Sigmoid colon (tissue), 6 donors: Measurements from ENCODE around the gene LASP1NB.

Experiments used
- DNase-seq: peaks from one replicate; pipeline ENCODE4 v3.0.0-alpha.2; 2019
- H3K27ac ChIP-seq, 4 donors: fragments of 200-600 bp; sonication (generic); one replicate each; pipeline ENCODE4 v1.5.1; 2016 to 2019; ENCODE audit warnings: mild to moderate bottlenecking in 1 of 4
- H3K27me3 ChIP-seq, 3 donors: fragments of 200-600 bp; sonication (generic); one replicate each; pipeline ENCODE4 v1.5.1; 2019; ENCODE audit warnings: mild to moderate bottlenecking in 1 of 3
- H3K36me3 ChIP-seq, 4 donors: fragments of 200-600 bp; sonication (generic); one replicate each; pipeline ENCODE4 v1.5.1; 2016 to 2019
- H3K4me1 ChIP-seq, 4 donors: fragments of 200-600 bp; sonication (generic); one replicate each; pipeline ENCODE4 v1.5.1; 2017 to 2019
- H3K4me3 ChIP-seq, 4 donors: fragments of 200-600 bp; sonication (generic); one replicate each; pipeline ENCODE4 v1.5.1; 2017 to 2019; ENCODE audit warnings: mild to moderate bottlenecking in 2 of 4, moderate library complexity in 1 of 4
- H3K9me3 ChIP-seq, 4 donors: fragments of 200-600 bp in 3 of 4; sonication (generic) in 3 of 4; one replicate each; pipeline versions ENCODE4 v1.5.1 to v1.6.1; 2013 to 2019
- EP300 ChIP-seq, 4 donors: sonication (generic); formaldehyde crosslinking; IDR thresholded peaks; one replicate each; pipeline ENCODE4 v1.6.1; 2017; ENCODE audit warnings: antibody characterized with exemption in 4 of 4
- POLR2A ChIP-seq, 2 donors: fragments of 450-650 bp; IDR thresholded peaks; one replicate each; pipeline ENCODE4 v1.6.1; 2016; ENCODE audit warnings: antibody characterized with exemption in 2 of 2, mild to moderate bottlenecking in 2 of 2, moderate library complexity in 2 of 2
- POLR2AphosphoS5 ChIP-seq, 4 donors: sonication (generic); formaldehyde crosslinking; IDR thresholded peaks; one replicate each; pipeline ENCODE4 v1.6.1; 2017; ENCODE audit warnings: antibody characterized with exemption in 4 of 4
- WGBS, 2 donors: extraction: QIAGEN DNeasy Blood & Tissue Kit; methylation state at CpG; one replicate each; pipeline ENCODE4 v1.1.7; 2013; 5-methylcytosine and 5-hydroxymethylcytosine counted together
- intact Hi-C: fragments of 100-400 bp; cut with DNase I; formaldehyde crosslinking; loops from one replicate; pipeline ENCODE4 v1.15.1; 2023
- TF ChIP-seq, protein P1 (sequence below), 4 experiments: fragments of 450-650 bp in 3 of 4; fragments of 200-600 bp in 1 of 4; IDR thresholded peaks; one replicate each; pipeline ENCODE4 v1.5.1; 2016 to 2019; ENCODE audit warnings: antibody characterized with exemption in 4 of 4, mild to moderate bottlenecking in 3 of 4, moderate library complexity in 2 of 4
- donor health status: healthy with polysubstance abuse.
- donor health status: healthy.

LASP1NB gene

DNA sequence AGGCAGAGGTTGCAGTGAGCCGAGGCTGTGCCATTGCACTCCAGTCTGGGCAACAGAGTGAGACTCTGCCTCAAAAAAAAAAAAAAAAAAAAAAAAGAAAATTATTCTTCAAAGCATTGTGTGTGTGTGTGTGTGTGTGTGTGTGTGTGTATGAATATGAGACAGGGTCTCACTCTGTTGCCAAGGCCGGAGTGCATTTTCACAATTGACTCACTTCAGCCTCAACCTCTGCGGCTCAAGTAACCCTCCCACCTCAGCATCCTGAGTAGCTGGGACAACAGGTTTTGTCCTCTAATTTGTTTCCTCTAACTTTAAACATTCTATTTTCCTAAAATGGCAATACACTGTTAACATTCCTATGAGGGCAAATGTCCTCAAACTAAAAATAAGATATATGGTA lies 34.1 kb downstream of the LASP1NB start:
- 84 to 89% methylated on average over 3 of the region's 3 CpGs for WGBS, 2 donors
- Histone ChIP-seq H3K27me3 (no peaks in the 10 kb centered on the region), H3K36me3 (no peaks in the 10 kb centered on the region), H3K27ac (peak overlapping the region in 1 of 4 donors; percentile 70), H3K4me3 (no peak overlapping the region), H3K9me3 (no peaks in the 10 kb centered on the region), H3K4me1 (peaks cover 0 to 11% (median 0%) of the 10 kb centered on the region in 4 donors)
- intact Hi-C loops: no loop called here
- no peak for DNase-seq
- TF ChIP-seq, protein P1, sequence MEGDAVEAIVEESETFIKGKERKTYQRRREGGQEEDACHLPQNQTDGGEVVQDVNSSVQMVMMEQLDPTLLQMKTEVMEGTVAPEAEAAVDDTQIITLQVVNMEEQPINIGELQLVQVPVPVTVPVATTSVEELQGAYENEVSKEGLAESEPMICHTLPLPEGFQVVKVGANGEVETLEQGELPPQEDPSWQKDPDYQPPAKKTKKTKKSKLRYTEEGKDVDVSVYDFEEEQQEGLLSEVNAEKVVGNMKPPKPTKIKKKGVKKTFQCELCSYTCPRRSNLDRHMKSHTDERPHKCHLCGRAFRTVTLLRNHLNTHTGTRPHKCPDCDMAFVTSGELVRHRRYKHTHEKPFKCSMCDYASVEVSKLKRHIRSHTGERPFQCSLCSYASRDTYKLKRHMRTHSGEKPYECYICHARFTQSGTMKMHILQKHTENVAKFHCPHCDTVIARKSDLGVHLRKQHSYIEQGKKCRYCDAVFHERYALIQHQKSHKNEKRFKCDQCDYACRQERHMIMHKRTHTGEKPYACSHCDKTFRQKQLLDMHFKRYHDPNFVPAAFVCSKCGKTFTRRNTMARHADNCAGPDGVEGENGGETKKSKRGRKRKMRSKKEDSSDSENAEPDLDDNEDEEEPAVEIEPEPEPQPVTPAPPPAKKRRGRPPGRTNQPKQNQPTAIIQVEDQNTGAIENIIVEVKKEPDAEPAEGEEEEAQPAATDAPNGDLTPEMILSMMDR (IDR thresholded peaks at IDR 0.05): no peak
- TF ChIP-seq EP300 (IDR thresholded peaks at IDR 0.05): no peak
- TF ChIP-seq POLR2AphosphoS5 (IDR thresholded peaks at IDR 0.05): no peak
- no peak for TF ChIP-seq POLR2A (IDR thresholded peaks at IDR 0.05)

DNA sequence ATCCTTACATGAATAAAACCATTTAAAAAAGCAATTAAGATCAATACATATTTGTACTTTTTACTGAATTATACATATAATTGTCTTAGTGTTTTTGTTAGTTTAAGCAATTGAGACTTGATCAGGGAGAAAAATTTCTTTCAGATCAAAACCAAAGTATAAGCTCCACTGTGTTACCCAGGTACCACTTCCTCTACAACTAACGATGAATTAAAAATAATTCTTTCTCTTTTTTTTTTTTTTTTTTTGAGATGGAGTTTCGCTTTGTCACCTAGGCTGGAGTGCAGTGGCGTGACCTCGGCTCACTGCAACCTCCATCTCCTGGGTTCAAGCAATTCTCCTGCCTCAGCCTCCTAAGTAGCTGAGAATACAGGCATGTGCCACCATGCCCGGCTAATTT lies 35.0 kb downstream of the LASP1NB start:
- Histone ChIP-seq H3K9me3 (no peaks in the 10 kb centered on the region), H3K4me1 (peaks cover 0 to 11% (median 0%) of the 10 kb centered on the region in 4 donors), H3K36me3 (no peaks in the 10 kb centered on the region), H3K4me3 (no peak overlapping the region), H3K27ac (no peak overlapping the region), H3K27me3 (no peaks in the 10 kb centered on the region)
- intact Hi-C loops: no loop called here
- TF ChIP-seq EP300 (IDR thresholded peaks at IDR 0.05) (no peak), POLR2AphosphoS5 (IDR thresholded peaks at IDR 0.05) (no peak), POLR2A (IDR thresholded peaks at IDR 0.05) (no peak)
- TF ChIP-seq, protein P1 (IDR thresholded peaks at IDR 0.05): no peak
- DNase-seq: no peak
- WGBS, 2 donors: 60 to 91% methylated on average over 5 of the region's 5 CpGs

DNA sequence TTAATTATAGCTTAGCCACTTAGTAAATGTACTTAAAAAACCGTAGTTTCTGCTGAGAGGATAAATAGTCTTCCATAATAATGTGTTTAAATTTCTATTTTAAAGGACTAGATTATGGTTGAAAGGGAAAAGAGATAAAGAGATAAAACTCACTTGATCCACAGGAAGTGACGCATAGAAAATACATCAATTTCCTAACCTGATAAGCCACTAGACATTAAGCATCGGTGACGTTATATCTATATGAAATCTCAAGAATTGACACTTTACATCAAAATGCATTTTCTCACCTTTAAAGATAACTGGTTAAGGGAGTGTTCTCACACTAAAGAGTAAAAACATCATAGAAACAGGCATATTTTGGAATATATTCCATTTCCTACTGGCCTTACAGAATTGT lies 36.0 kb downstream of the LASP1NB start:
- TF ChIP-seq EP300 (IDR thresholded peaks at IDR 0.05) (no peak), POLR2AphosphoS5 (IDR thresholded peaks at IDR 0.05) (no peak), POLR2A (IDR thresholded peaks at IDR 0.05) (no peak)
- TF ChIP-seq, protein P1 (IDR thresholded peaks at IDR 0.05): no peak
- Histone ChIP-seq H3K36me3 (no peaks in the 10 kb centered on the region), H3K27ac (no peak overlapping the region), H3K9me3 (no peaks in the 10 kb centered on the region), H3K4me3 (no peak overlapping the region), H3K4me1 (peaks cover 0 to 11% (median 0%) of the 10 kb centered on the region in 4 donors), H3K27me3 (no peaks in the 10 kb centered on the region)
- DNase-seq: no peak
- intact Hi-C loops: no loop called here
- 72 to 76% methylated on average over 4 of the region's 4 CpGs for WGBS, 2 donors

DNA sequence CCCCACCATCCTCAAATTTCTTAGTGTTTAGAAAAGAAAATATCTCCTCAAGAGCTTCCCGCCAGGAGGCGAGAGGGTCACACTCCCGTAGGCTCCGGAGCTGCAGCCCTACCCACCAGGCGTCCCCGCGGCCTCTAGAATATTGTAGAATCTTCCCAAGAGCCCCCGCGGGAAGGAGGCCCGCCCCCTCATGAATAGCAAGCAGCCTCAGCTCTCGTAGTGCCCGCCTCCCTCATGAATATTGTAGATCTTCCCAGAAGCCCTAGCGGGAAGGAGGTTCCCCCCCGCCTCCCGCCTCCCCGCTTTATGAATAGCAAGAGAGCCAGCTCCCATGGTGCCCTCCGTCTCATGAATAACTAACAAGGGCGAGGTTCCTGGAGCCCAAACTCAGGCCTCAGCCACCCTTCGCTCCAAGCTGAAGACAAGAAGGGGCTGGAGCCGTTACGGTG lies 41.9 kb downstream of the LASP1NB start, which contains the start of gene FBXO47:
FBXO47 (minus strand) TSS at position 114 of the 449 bp plus-strand sequence. CDS start 4,378 bp downstream, outside the sequence.
- whole genome bisulfite sequencing, 2 donors: 7 to 17% methylated on average over 21 of the region's 21 CpGs
- H3K27ac ChIP-seq: peak within 1 kb of the TSS; percentile 62 to 69 (median 68)
- peak; percentile 56 to 73 (median 62) for TF ChIP-seq POLR2AphosphoS5 (IDR thresholded peaks at IDR 0.05)
- no peak for TF ChIP-seq EP300 (IDR thresholded peaks at IDR 0.05)
- TF ChIP-seq, protein P1 (IDR thresholded peaks at IDR 0.05): peak in 1 of 4 experiments; percentile 10
- peak; percentile 14 to 24 for TF ChIP-seq POLR2A (IDR thresholded peaks at IDR 0.05)
- intact Hi-C loops: loop anchor here (5.0 kb wide), 1 partner anchor 95 kb away; the partner anchor contains the start of gene LASP1
- no peaks in the 10 kb centered on the region for H3K9me3 ChIP-seq
- DNase-seq: peak; percentile 97
- no peaks in the 10 kb centered on the region for H3K36me3 ChIP-seq
- no peaks in the 10 kb centered on the region for H3K27me3 ChIP-seq
- H3K4me1 ChIP-seq: peaks cover 0 to 5% (median 4%) of the 10 kb centered on the region in 4 donors
- peak within 1 kb of the TSS in 3 of 4 donors; percentile 17 to 39 (median 34) for H3K4me3 ChIP-seq

DNA sequence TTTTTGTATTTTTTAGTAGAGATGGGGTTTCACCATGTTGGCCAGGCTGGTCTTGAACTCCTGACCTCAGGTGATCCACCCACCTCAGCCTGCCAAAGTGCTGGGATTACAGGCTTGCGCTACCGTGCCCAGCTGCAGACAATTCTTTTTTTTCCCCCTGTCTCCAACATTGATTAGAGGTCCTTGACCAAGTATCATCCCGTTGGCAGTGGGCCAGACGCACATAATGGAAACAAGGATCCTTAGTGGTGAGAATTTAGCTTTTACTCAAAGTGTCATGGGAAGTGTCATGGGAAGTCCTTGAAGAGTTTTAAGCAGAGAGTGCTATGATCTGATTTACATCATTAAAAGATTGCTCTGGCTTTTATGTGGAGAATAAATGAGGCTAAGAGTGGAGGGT lies 43.9 kb downstream of the LASP1NB start:
- 81% methylated on average over 4 of the region's 4 CpGs for WGBS, 2 donors
- Histone ChIP-seq H3K9me3 (no peaks in the 10 kb centered on the region), H3K27ac (no peak overlapping the region), H3K27me3 (no peaks in the 10 kb centered on the region), H3K36me3 (no peaks in the 10 kb centered on the region), H3K4me3 (no peak overlapping the region), H3K4me1 (peaks cover 0 to 5% (median 4%) of the 10 kb centered on the region in 4 donors)
- no peak for DNase-seq
- TF ChIP-seq EP300 (IDR thresholded peaks at IDR 0.05): no peak
- TF ChIP-seq, protein P1 (IDR thresholded peaks at IDR 0.05): no peak
- TF ChIP-seq POLR2A (IDR thresholded peaks at IDR 0.05): no peak
- TF ChIP-seq POLR2AphosphoS5 (IDR thresholded peaks at IDR 0.05): no peak
- intact Hi-C loops: loop anchor here (5.0 kb wide), 1 partner anchor 97 kb away; the partner anchor contains the start of gene LASP1
